A673 (cell line): ENCODE measurements around the gene AGBL4.

Experiments used
- EZH2 ChIP-seq: fragments of 200-600 bp; sonication (generic); IDR thresholded peaks from 2 replicates; pipeline ENCODE4 v1.6.1; 2017; ENCODE audit warnings: borderline replicate concordance, low read depth, mild to moderate bottlenecking, mixed read lengths, antibody characterized with exemption, low read length; ENCODE audit not compliant: poor library complexity, severe bottlenecking
- TF ChIP-seq, protein P1 (sequence below): fragments of 300-800, 200-600 bp; sonication (generic); conservative IDR thresholded peaks from 2 replicates; pipeline ENCODE4 v1.5.1; 2017; ENCODE audit warnings: low read depth, mild to moderate bottlenecking, antibody characterized with exemption, low read length, moderate library complexity, mixed read lengths

DNA sequence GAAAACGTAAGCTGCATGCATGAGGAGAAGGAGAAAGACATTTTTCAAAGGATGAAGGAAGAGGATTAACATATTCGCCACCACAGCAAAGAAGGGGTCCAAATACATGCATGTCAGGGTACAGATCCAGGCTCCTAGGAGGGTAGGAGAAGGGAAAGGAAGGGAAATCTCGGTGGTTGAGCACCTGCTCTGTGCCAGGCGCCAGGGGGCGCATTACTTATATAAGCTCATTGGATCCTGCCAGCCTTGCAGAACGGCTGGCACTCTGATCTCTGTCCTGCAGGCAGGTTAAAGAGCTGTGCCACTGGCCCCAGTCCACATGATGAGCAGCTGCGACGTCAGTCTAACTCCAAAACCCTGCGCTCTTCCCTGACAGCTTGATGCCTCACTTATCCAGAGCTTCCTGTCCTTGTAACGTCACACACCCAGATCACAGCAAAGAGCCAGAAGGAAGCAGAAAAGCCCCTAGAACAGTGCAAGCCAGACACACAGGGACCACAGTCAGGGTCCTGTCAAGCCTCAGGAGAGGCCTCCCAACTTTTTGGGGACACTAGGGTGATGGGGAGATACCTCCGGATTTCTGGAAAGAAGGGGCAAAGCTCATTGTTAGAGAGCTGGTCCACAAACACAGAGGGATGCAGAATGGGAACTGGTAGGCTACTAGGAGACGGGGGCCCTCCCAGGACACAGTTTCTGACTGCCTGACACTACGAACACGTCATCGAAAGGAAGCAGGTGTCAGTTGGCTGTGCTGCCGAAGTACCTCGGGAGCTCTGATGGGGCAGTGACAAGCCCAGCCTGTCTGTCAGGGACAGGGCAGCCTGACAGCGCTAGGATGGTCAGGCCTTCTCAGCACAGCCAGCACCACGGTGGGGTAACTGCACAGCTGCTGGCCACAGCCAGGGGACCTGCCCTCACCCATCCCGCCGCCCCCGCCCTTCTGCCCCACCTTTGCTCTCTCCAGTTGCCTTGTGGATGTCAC lies 1346.2 kb downstream of the AGBL4 start:
- TF ChIP-seq, protein P1, sequence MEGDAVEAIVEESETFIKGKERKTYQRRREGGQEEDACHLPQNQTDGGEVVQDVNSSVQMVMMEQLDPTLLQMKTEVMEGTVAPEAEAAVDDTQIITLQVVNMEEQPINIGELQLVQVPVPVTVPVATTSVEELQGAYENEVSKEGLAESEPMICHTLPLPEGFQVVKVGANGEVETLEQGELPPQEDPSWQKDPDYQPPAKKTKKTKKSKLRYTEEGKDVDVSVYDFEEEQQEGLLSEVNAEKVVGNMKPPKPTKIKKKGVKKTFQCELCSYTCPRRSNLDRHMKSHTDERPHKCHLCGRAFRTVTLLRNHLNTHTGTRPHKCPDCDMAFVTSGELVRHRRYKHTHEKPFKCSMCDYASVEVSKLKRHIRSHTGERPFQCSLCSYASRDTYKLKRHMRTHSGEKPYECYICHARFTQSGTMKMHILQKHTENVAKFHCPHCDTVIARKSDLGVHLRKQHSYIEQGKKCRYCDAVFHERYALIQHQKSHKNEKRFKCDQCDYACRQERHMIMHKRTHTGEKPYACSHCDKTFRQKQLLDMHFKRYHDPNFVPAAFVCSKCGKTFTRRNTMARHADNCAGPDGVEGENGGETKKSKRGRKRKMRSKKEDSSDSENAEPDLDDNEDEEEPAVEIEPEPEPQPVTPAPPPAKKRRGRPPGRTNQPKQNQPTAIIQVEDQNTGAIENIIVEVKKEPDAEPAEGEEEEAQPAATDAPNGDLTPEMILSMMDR, result peak; percentile 86
- TF ChIP-seq EZH2, result no peak
